GM18520 (cell line): Measurements from ENCODE around the gene MBNL2.

Experiments used
- ATAC-seq: cut with Tn5 transposase; IDR thresholded peaks from one replicate; pipeline ENCODE4 v1.9.1; 2021; ENCODE audit not compliant: unreplicated experiment

The MBNL2 gene

DNA sequence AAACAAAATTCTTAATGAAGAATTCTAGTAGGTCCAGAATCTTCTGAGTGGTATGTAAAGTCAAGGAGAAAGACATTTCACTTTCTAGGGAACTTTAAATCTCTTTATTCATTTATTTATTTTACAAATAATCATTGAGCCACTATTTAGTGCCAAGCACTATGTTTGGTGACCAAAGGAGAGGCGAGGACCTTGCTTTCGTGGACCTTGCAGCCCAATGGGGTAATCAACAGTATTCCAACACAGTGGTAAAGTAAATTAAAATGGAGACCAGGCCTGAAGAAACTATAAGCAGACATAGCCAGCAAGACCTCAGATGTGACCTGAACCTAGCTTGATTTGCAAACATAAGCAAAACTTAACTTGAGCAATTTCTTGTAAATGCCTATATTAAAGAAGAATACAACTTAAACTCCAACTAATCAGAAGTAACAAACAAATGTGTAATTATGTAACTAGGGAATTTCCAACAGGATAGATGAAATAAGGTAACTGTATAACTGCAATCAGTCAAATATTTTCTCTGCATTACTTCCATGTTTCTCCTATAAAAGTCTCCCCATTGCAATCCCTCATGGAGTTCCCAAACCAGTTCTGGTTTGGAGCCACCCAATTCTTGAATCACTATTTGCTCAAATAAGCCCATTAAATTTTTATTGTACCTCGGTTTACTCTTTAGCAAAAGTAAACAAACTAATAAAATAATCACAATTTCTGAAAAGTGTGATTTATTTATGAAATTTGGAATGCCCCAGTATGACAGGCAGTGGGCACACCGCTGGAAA, 67.6 kb downstream of the MBNL2 start:
- ATAC-seq = no peak

DNA sequence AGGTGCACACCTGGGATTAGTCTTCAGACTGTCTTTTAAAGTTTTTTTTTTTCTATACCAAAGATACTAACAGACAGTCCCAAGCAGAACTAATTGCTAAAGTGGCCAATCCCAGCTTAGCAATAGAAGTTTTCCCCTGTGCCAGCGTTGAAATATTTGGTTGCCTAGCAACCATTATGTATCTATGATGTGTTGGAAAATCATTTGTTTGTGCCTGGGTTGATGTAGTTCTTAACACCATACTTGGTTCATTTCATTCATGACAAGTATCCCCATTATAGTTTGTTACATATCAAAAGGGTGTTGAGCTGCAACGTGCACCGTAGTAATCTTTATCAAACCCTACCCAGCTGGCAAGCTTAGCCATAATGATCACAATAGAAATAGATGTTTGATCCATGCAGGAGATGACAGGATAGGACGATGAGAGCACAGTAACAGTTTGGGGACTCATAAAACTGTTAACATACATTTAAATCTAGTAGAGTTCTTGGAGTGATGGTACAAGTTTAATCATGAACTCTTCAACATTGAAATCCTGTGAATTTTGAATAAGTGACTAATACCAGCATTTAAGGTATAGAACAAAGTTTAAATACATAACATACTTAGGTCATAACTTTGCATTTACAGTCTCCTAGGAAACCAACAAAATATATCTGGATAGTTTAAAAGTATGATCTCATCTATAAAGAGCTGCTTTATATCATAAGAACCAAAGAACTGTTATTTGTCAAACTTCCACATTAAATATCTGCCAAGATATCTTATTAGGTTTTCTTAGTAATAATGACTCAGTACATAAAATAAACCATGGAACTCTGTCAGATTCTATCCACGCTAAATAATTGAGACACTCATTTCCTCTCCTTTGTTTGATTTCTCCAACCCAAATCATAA, 73.4 kb downstream of the MBNL2 start:
- no peak for ATAC-seq

DNA sequence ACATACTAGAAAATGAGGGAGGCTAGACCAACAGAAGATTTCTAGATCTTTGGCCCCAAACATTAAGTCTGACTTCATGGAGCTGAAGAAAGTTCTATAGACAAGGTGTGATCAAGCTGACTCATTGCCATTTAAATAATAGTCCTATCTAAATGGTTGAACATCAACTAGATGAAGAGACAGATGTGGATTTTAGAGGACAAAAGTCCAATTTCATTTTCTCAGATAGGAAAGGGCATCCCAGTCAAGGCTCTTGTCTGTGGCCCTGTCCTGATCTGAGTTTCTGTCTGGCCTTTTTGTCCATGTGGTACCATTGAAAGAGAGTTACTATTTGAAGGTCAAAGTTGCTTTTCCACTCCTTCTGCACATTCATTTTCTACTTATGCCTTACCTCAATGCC, 74.6 kb downstream of the MBNL2 start:
- no peak for ATAC-seq

DNA sequence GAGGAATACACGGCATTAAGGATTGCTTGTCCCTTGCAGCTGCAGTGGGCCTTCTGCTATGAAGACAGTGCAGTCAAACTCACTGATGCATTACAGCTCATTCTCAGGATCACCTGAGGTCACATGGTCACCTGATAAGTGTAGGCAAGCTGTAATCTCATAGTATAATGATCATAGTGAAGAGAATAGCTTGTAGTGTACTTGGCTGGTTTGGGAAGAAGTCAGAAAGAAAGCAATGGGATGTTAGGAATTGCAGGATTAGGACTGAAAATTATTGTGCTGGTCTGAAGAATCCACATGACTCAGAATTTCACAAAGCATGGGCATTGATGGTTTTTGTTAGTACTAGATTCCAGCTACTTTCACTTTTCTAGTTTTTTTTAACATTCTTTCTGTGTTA, 76.7 kb downstream of the MBNL2 start:
- no peak for ATAC-seq

DNA sequence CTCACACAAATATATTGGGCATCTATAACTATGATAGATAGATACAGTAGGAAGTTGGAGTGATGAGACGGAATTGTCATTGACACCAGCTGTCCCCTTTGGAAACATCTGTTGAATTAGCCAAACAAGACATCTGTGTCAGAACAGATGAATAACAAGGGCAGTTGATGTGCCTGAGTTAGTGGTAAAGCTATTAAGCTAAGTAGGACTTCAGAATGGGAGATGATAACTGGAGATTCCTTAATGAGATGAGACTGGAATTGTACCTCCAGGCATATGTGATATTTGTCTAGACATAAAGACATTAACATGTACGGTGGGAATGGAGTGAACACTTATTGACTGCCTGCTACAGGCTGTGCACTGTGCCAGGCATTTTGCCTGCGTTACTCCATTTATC, 78.7 kb downstream of the MBNL2 start:
- ATAC-seq = no peak

DNA sequence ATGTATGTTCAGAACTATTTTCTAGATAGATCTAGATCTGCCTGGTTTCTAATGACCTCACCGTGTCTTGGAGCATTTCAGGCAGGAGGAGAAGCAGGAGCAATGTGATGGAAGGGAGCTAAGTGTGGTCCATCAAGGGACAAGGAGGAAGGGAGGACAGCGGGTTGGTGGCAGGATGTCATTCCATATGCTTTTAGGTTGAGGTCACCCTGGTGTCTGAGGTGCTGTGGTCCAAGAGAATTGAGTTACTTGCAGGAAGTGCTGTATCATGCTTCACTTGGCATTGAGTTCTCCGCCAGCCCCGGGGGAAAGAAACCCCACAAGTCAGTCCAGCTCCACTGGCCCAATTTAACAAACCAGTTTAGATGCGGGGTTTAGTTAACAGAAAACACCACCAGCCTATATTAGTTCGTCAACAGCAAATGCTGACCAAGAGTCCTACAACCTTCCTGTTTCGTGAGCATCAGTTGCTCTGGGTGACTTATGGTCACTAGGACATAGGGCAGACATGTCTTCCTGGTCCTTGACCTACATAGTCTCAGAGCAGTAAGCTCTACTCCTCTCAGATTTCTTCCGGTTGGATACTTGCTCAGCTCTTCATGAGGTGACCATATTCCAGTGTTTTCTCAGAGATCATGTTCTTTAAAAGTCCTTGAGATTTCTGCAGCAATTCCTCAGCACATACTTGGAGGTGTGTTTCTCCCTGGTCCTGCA, 79.4 kb downstream of the MBNL2 start:
- no peak for ATAC-seq

DNA sequence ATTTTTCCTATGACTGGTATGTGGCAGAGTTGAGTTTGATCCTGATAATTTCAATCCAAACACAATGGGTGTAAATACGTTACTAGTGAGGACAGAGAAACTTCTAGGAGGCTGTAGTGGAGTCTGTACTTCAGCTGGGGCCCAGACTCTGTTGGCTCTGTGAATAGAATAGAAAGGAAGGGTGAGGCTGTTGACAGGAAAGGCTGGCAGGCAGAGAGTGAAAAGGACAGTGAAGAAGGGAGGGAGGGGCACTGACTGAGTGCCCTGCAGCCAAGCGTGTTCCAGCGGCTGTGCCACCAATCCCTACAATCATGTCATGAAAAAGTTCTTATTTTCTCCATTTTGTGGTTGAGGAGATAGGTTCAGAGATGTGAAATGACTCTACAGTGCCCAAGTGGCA, 80.5 kb downstream of the MBNL2 start:
- ATAC-seq = no peak

DNA sequence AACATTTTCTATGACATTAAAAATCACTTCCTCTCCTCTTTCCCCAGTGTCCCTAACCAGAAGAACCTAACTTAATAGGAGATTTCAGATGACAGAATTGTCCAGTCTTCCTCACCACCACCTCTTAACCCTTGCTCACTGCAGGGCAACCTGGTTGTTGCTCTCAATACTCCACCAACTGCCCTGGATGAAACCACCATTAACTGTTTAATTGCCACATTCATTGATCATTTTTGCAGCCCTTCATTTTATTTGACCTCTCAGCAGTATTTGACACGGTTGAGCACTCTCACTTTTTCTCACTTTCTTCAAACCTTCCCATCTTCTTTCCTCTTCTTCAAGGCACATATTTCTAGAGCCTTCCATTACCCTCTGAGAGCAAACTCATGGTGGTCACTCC, 84.0 kb downstream of the MBNL2 start:
- ATAC-seq = no peak

DNA sequence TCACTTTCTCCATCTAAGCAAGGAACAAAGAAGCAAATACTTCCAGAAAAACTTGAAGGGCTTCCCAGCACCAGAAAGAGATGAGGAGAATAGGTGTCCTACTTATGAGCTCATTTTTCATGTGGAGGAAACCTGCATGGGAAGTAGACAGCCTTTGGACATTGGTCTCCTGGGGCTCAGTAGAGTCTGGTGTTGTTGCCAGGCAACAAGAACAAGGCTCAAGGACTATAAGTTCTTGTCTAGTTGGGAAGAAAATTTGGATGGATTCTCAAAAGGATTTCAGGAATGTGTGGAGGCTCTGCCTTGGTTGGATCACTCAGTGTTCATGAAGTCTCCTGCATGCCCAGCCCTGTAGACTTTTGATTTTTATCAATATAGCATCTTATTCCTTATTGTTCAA, 84.5 kb downstream of the MBNL2 start:
- no peak for ATAC-seq

DNA sequence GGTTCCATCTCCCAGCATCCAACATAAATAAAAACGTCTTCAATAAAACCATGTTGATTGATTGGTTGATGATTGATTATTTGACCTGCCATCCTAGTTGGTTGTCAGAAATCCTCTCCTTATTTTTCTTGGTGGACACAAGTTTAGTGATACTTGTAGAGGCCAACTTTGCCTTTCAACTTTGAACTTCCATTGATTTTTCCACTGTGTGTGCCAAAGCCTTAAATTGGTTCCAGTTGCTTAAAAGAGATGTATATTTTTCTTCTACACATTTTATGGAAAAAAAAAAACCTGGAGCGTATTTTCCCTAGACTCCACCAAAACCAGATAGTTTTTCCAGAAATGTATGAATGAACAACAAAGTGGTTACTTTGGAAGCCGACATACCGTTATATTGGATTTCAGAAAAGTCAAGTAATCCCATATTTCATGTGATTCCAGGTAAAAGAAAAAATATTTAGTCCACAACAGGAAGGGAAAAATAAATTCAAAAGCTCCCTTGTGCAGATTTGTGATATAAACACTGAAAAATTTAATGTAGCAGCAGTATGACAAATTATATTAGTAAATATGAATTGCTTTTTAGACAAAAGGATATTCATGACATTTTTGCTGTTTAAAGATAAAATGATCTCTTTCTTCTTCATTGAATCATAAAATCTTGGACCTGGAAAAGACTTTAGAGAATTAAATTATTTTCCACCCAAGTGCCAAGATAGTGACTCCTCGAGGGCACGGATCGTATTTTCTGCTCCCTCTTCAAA, 85.2 kb downstream of the MBNL2 start:
- no peak for ATAC-seq

DNA sequence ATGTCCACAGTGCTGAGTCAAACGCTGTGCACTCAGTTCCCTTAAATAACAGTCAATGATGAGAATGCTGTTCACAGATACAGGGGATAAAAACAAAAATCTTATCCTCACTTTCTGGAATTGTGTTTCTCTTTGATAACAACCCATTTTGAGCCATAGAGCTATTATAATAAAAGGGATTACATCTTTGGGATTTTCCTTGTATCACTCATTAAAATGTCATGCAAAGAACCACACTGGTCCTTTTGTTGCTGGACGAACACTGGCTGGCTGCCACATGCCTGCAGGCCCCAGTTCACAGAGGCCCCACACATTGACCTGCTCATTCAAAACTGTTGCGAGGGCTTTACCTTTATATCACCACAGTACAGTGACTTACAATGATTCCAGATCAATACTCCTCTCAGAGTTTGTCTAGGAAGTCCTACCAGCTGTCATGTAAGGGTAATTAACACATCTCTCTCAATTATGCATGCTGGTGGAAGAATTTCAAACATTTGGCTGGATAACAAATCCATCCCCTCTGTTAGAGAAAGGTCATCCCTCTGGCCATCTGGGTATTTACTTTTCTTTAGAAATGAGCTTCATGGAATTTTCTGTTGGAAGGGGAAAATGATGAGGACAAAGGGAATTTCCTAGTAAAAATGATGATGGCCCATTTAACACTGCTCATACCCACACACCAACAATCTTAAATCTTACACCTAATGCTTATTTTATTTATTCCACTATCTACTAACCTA, 85.9 kb downstream of the MBNL2 start:
- no peak for ATAC-seq

DNA sequence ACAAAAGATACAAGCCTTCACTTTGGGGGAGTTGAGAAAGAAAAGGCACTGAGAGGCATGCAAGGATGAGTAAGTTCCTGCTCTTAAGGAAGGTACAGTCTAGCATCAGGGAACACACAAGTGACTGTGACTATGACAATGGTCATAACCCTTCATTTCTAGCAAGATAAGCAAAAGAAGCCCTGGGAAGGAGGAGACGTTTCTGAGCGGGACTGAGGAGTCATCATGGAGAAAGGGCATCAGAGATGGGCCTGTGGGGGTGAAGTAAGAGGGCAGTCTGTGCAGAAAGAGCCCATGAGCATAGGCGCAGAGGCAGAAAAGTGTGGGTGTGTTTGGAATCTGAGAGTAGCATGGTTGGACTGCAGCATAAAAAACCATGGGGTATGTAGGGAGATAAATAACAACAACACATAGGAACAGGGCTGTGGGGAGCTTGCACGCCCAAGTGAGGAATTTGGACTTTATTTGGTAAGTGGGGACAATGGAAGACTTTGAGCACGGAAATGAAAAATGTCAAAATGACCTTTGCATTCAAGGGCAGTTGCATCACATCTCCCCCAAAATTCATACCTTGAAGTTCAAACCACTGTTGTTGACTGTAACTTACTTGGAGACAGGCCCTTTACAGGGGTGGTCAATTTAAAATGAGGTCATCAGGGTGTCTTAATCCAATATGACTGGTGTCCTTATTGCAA, 86.7 kb downstream of the MBNL2 start:
- no peak for ATAC-seq

DNA sequence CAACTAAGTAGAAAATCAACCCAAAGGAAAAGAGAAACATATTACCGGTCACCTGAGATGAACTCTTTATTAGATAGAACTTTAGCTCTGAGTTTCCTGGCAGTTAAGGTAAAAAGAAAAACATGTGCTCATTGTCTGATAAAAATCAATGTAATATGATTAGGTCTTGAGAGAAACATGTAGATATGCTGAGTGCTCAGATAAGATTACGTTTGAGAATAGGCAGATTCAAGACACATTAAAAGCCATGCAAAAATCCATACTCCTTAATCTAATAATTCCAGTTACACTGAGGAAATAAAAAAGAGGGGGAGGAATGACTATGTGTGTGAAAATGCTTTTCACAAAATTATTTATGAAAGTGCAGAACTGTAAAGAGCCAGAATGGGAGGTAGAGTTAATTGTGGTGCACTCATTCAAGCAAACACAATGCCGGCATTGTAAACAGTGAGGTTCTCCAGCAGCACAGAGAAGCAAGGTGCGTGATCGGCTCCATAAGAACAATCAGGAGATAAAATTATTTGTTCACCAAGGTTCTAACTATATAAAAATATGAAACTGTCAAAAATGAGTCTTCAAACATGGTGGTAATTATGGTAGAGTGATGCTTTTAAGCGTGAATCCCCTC, 88.8 kb downstream of the MBNL2 start:
- no peak for ATAC-seq

DNA sequence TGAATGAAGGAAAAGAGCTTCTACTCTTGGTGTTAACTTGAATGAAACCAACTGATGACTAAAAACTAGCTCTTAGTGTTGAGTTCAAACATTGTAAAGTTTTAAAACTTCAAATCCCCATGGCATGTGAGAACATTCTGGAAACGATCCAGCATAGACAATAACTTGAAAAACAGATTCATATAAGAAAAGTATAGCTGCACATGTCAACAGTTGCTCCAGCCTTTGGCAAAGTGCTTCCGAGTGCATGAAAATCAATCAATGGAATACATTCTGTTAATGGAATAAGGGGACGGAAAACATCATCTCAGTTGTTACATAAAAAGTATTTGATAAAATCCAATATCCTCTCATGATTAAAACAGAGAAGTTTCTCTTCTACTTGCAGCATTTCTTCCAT, 89.8 kb downstream of the MBNL2 start:
- no peak for ATAC-seq

DNA sequence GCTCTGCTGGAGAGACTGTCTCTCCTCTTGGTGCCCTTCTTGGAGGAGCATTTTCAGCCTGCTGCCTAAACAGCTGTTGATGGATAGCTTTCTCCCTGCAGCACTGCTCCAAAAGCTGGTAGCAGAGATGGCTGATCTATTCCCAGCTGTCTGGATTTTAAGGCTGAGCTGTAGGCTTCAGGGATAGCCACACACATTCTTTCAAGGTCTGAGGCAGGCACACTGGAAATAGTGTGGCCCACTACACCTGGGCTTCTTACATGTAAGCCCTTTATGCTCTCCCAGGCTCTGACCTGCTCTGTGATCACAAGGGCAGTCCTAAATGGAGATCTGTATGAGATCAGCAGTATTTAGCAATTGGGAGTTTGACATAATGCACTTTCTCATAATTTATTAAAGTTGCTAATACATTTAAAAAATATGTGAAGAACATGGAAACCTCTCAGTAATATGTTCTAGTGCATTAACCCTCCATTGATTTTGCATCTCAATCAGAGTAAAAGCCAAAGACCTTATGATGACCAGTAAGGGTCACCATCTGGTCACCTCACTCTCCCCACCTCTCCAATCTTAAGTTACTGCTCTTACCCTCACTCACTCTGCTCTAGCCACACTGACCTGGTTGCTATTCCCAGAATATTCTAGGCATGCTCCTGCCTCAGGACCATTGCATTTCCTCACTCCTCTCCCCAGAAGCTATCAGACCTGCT, 91.6 kb downstream of the MBNL2 start:
- ATAC-seq = no peak

DNA sequence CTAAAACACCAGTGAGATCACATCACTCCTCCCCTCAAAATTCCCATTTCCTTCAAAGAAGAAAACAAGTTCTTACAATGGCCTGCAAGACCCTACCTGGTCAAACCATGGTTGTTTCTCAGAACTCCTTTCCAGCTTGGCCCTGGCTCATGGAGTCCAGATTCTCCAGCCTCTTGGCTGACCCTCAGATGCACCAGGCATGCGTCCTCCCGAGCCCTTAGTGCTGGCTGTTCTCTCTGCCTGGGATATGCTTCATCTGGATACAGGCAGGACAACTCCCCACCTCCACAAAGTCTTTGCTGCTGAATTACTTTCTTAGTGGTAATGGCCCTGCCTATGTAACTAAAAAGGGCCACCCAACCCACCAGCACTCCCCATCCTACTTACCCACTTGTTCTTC, 94.3 kb downstream of the MBNL2 start:
- no peak for ATAC-seq

DNA sequence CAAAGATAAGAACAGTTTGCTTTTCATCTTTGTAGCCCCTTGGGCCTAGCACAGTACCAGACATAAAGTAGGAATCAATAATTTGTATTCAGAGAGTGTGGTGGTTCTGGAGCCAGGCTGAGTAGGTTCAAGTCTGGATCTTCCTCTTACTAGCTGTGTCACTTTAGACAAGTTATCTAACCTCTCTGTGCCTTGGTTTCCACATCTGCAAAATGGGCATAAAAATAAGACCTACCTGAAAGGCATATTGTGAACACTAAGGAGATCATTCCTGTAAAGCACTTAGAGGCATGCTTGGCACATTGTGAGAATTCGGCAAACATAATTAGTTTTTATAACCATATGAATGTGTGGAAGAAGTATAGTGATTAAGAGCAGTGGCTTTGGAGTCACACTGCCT, 95.8 kb downstream of the MBNL2 start:
- ATAC-seq = no peak

DNA sequence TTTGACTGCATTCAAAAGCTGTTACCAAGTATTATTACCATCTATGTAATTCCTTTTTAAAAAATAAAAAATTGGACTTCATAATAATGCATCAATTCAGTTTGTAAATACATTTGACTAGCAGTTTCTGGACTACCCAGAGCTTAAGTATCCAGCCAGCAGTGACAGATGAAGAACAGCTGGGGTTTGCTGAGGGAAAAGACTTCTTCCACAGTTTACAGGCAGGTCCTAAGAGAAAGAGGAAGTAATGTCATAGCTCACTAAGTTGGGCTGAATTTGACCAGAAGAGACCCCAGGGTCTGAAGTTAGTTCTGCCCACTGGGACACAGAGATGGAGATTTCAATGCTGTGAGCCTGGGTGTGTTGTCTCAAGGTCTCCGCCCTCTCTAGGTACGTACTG, 96.4 kb downstream of the MBNL2 start:
- ATAC-seq = no peak
